HG03442 (cell line): ENCODE measurements around the gene RAB7B.

ENCODE experiments used
- ATAC-seq: cut with Tn5 transposase; IDR thresholded peaks from one replicate; pipeline ENCODE4 v1.9.1; 2021; ENCODE audit warnings: mild to moderate bottlenecking, moderate library complexity; ENCODE audit not compliant: unreplicated experiment

The RAB7B gene

GRCh38 chr1:205950826-205951549 lies 52.2 kb downstream of the RAB7B start:
- no peak for ATAC-seq

GRCh38 chr1:205950280-205950679 lies 52.9 kb downstream of the RAB7B start:
- ATAC-seq: no peak

GRCh38 chr1:205949753-205950152 lies 53.4 kb downstream of the RAB7B start:
- ATAC-seq: no peak

- ATAC-seq: no peak
Measured at GRCh38 chr1:205948886-205949285, 54.3 kb downstream of the RAB7B start.

GRCh38 chr1:205948039-205948438 lies 55.2 kb downstream of the RAB7B start:
- ATAC-seq: no peak

- no peak for ATAC-seq
Measured at GRCh38 chr1:205947024-205947423, 56.2 kb downstream of the RAB7B start.

- ATAC-seq: no peak
Measured at GRCh38 chr1:205945069-205945468, 58.1 kb downstream of the RAB7B start.

GRCh38 chr1:205944525-205944924 lies 58.7 kb downstream of the RAB7B start:
- no peak for ATAC-seq

- ATAC-seq: no peak
Measured at GRCh38 chr1:205943245-205943644, 60.0 kb downstream of the RAB7B start, which contains the start of gene SLC26A9. Gene SLC26A9, minus strand, starts transcription at chr1:205943456. Its CDS starts 7,636 bp downstream, at chr1:205935820.

GRCh38 chr1:205942631-205943159 lies 60.5 kb downstream of the RAB7B start:
- ATAC-seq: no peak

GRCh38 chr1:205940710-205941109 lies 62.5 kb downstream of the RAB7B start:
- no peak for ATAC-seq

GRCh38 chr1:205939690-205940330 lies 63.4 kb downstream of the RAB7B start:
- no peak for ATAC-seq

- no peak for ATAC-seq
Measured at GRCh38 chr1:205938682-205939081, 64.5 kb downstream of the RAB7B start.

GRCh38 chr1:205936846-205937586 lies 66.2 kb downstream of the RAB7B start:
- ATAC-seq: no peak

GRCh38 chr1:205936311-205936710 lies 66.9 kb downstream of the RAB7B start:
- no peak for ATAC-seq

GRCh38 chr1:205935869-205936268 lies 67.3 kb downstream of the RAB7B start:
- no peak for ATAC-seq

GRCh38 chr1:205934788-205935187 lies 68.4 kb downstream of the RAB7B start:
- ATAC-seq: no peak

- ATAC-seq: no peak
Measured at GRCh38 chr1:205933671-205934618, 69.2 kb downstream of the RAB7B start.

GRCh38 chr1:205932776-205933175 lies 70.4 kb downstream of the RAB7B start:
- ATAC-seq: no peak

- no peak for ATAC-seq
Measured at GRCh38 chr1:205930799-205931281, 72.4 kb downstream of the RAB7B start.
